Stomach (tissue), 9 donors: ENCODE data around the gene NUB1. TPM values are rescaled to one million over a fixed set of nuclear protein-coding genes. Genes with fewer than 3 reads are reported as not detected.

Experiments used
- DNase-seq, 2 donors: peaks; one replicate each; pipeline versions ENCODE4 v3.0.0 to v3.0.0-alpha.2; 2013 to 2019
- H3K27ac ChIP-seq, 5 donors: fragments of 200-600 bp in 4 of 5; sonication (generic) in 4 of 5; one replicate each; pipeline ENCODE4 v1.5.1; 2013 to 2019; ENCODE audit warnings: mild to moderate bottlenecking in 1 of 5, moderate library complexity in 1 of 5
- H3K27me3 ChIP-seq, 3 donors: fragments of 200-600 bp; sonication (generic); one replicate each; pipeline ENCODE4 v1.5.1; 2017 to 2019; ENCODE audit warnings: mixed run types in 1 of 3
- H3K36me3 ChIP-seq, 4 donors: fragments of 200-600 bp; sonication (generic); 1 replicate in 3 of 4; 2 replicates in 1 of 4; pipeline ENCODE4 v1.5.1; 2016 to 2019
- H3K4me1 ChIP-seq, 4 donors: fragments of 200-600 bp; sonication (generic); one replicate each; pipeline ENCODE4 v1.5.1; 2016 to 2019
- H3K4me3 ChIP-seq, 4 donors: fragments of 200-600 bp; sonication (generic) in 3 of 4; one replicate each; pipeline ENCODE4 v1.5.1; 2016 to 2019; ENCODE audit warnings: mild to moderate bottlenecking in 1 of 4
- H3K9me3 ChIP-seq, 4 donors: fragments of 200-600 bp; sonication (generic); one replicate each; pipeline ENCODE4 v1.5.1; 2016 to 2019
- EP300 ChIP-seq: sonication (generic); formaldehyde crosslinking; IDR thresholded peaks from one replicate; pipeline ENCODE4 v1.6.1; 2017; ENCODE audit warnings: antibody characterized with exemption
- POLR2A ChIP-seq, 4 donors: fragments of 450-650 bp; IDR thresholded peaks; one replicate each; pipeline ENCODE4 v1.6.1; 2016; ENCODE audit warnings: antibody characterized with exemption in 4 of 4, control low read depth in 2 of 4, mild to moderate bottlenecking in 1 of 4, moderate library complexity in 1 of 4
- POLR2AphosphoS5 ChIP-seq, 3 donors: sonication (generic); formaldehyde crosslinking; IDR thresholded peaks; one replicate each; pipeline ENCODE4 v1.6.1; 2016; ENCODE audit warnings: antibody characterized with exemption in 3 of 3
- WGBS, 5 donors: extraction: QIAGEN DNeasy Blood & Tissue Kit in 3 of 5; methylation state at CpG; one replicate each; pipeline versions ENCODE4 v1.1.5 to v1.1.7; 2013 to 2018; 5-methylcytosine and 5-hydroxymethylcytosine counted together
- intact Hi-C: fragments of 100-400 bp; cut with DNase I; formaldehyde crosslinking; loops from one replicate; pipeline ENCODE4 v1.15.1; 2023; ENCODE audit warnings: low total_unique reads
- polyA plus RNA-seq, 3 donors: library from polyadenylated mRNA; stranded (reverse); fragments of 200-250 nt; gene quantifications; one replicate each; pipeline ENCODE4 v1.2.3, GENCODE V29; 2013
- total RNA-seq, 5 donors: library from RNA; depleted of rRNA; stranded (reverse); fragments of >200 nt; gene quantifications; one replicate each; pipeline versions ENCODE4 v1.1.0 to v1.2.3, GENCODE V29; 2014 to 2016
- TF ChIP-seq, protein P1 (sequence below), 7 experiments: fragments of 450-650 bp in 4 of 7; fragments of 200-600 bp in 3 of 7; sonication (generic) in 3 of 7; IDR thresholded peaks; one replicate each; pipeline ENCODE4 v1.5.1; 2016 to 2019; ENCODE audit warnings: antibody characterized with exemption in 7 of 7, control low read depth in 2 of 7, mild to moderate bottlenecking in 1 of 7
- donor health status: healthy with polysubstance abuse.
- donor health status: Bipolar disorder and iron deficiency.
- donor health status: healthy.

NUB1 gene
- total and polyA plus RNA-seq, 8 donors, result 16.3 to 121 (median 32.5) TPM

GRCh38 chr7:151392426-151392825 lies 50.8 kb downstream of the NUB1 start:
- 82 to 86% (median 83%) methylated on average over 8 to 13 of the region's 13 CpGs for WGBS, 5 donors
- intact Hi-C loops, result no loop called here
- Histone ChIP-seq H3K4me1 (no peaks in the 10 kb centered on the region), H3K27ac (no peak overlapping the region), H3K4me3 (no peak overlapping the region), H3K9me3 (no peaks in the 10 kb centered on the region), H3K27me3 (peaks cover 0 to 23% (median 0%) of the 10 kb centered on the region in 3 donors), H3K36me3 (no peaks in the 10 kb centered on the region)
- TF ChIP-seq POLR2AphosphoS5 (IDR thresholded peaks at IDR 0.05), result no peak
- TF ChIP-seq EP300, result no peak
- TF ChIP-seq, protein P1, sequence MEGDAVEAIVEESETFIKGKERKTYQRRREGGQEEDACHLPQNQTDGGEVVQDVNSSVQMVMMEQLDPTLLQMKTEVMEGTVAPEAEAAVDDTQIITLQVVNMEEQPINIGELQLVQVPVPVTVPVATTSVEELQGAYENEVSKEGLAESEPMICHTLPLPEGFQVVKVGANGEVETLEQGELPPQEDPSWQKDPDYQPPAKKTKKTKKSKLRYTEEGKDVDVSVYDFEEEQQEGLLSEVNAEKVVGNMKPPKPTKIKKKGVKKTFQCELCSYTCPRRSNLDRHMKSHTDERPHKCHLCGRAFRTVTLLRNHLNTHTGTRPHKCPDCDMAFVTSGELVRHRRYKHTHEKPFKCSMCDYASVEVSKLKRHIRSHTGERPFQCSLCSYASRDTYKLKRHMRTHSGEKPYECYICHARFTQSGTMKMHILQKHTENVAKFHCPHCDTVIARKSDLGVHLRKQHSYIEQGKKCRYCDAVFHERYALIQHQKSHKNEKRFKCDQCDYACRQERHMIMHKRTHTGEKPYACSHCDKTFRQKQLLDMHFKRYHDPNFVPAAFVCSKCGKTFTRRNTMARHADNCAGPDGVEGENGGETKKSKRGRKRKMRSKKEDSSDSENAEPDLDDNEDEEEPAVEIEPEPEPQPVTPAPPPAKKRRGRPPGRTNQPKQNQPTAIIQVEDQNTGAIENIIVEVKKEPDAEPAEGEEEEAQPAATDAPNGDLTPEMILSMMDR (IDR thresholded peaks at IDR 0.05), result no peak
- no peak for TF ChIP-seq POLR2A (IDR thresholded peaks at IDR 0.05)
- no peak for DNase-seq

- Histone ChIP-seq H3K27ac (no peak overlapping the region), H3K36me3 (no peaks in the 10 kb centered on the region), H3K9me3 (no peaks in the 10 kb centered on the region), H3K4me3 (no peak overlapping the region), H3K4me1 (no peaks in the 10 kb centered on the region), H3K27me3 (peaks cover 0 to 23% (median 0%) of the 10 kb centered on the region in 3 donors)
- no peak for DNase-seq
- intact Hi-C loops, result no loop called here
- WGBS, 5 donors, result 69 to 74% (median 72%) methylated on average over 24 to 31 of the region's 31 CpGs
- no peak for TF ChIP-seq POLR2A (IDR thresholded peaks at IDR 0.05)
- no peak for TF ChIP-seq EP300
- TF ChIP-seq POLR2AphosphoS5 (IDR thresholded peaks at IDR 0.05), result no peak
- TF ChIP-seq, protein P1 (IDR thresholded peaks at IDR 0.05), result no peak
These were observed 51.7 kb downstream of the NUB1 start for GRCh38 chr7:151393031-151393977.

GRCh38 chr7:151394076-151395035 lies 52.7 kb downstream of the NUB1 start:
- Histone ChIP-seq H3K4me1 (no peaks in the 10 kb centered on the region), H3K27me3 (peaks cover 0 to 23% (median 0%) of the 10 kb centered on the region in 3 donors), H3K4me3 (no peak overlapping the region), H3K9me3 (no peaks in the 10 kb centered on the region), H3K36me3 (no peaks in the 10 kb centered on the region), H3K27ac (no peak overlapping the region)
- TF ChIP-seq POLR2A (IDR thresholded peaks at IDR 0.05), result no peak
- no peak for TF ChIP-seq POLR2AphosphoS5 (IDR thresholded peaks at IDR 0.05)
- no peak for TF ChIP-seq EP300
- TF ChIP-seq, protein P1 (IDR thresholded peaks at IDR 0.05), result no peak
- 83 to 90% (median 85%) methylated on average over 33 to 35 of the region's 35 CpGs for WGBS, 5 donors
- intact Hi-C loops, result no loop called here
- no peak for DNase-seq

GRCh38 chr7:151395036-151395367 lies 53.4 kb downstream of the NUB1 start:
- no peak overlapping the region for H3K27ac ChIP-seq
- DNase-seq, result no peak
- no peaks in the 10 kb centered on the region for H3K4me1 ChIP-seq
- no peaks in the 10 kb centered on the region for H3K36me3 ChIP-seq
- WGBS, 5 donors, result 70 to 88% (median 77%) methylated on average over 4 to 13 of the region's 13 CpGs
- intact Hi-C loops, result no loop called here
- peaks cover 0 to 23% (median 0%) of the 10 kb centered on the region in 3 donors for H3K27me3 ChIP-seq
- H3K4me3 ChIP-seq, result no peak overlapping the region
- no peak for TF ChIP-seq POLR2AphosphoS5 (IDR thresholded peaks at IDR 0.05)
- no peak for TF ChIP-seq POLR2A (IDR thresholded peaks at IDR 0.05)
- no peak for TF ChIP-seq EP300
- TF ChIP-seq, protein P1 (IDR thresholded peaks at IDR 0.05), result no peak
- no peaks in the 10 kb centered on the region for H3K9me3 ChIP-seq
